ENCODE data around the gene FAM168A.
"Not testable (repeated sequence)": the region's sequence is repeated elsewhere in the genome, so short reads cannot be mapped to it uniquely, and the experiment has no call there.

FAM168A gene

GRCh38 chr11:73506038-73506437, 91.9 kb downstream of the FAM168A start:
- in situ Hi-C loops (cut with HindIII; ENCODE audit: low pct_ligation_motif_present, low pct_unique_long_range_greater_than_20kb, low sequenced_read_pairs) = no loop called here
- DNase-seq = no peak

- in situ Hi-C loops (cut with HindIII; ENCODE audit: low pct_ligation_motif_present, low pct_unique_long_range_greater_than_20kb, low sequenced_read_pairs) = no loop called here
- DNase-seq = no peak
These were observed 99.6 kb downstream of the FAM168A start for GRCh38 chr11:73498343-73498742.

- no peak for DNase-seq
- in situ Hi-C loops (cut with HindIII; ENCODE audit: low pct_ligation_motif_present, low pct_unique_long_range_greater_than_20kb, low sequenced_read_pairs) = no loop called here
These were observed 101.8 kb downstream of the FAM168A start for GRCh38 chr11:73496134-73496533.

- DNase-seq = no peak
- in situ Hi-C loops (cut with HindIII; ENCODE audit: low pct_ligation_motif_present, low pct_unique_long_range_greater_than_20kb, low sequenced_read_pairs) = no loop called here
These were observed 102.2 kb downstream of the FAM168A start for GRCh38 chr11:73495731-73496130.

- DNase-seq = peak; percentile 24
- in situ Hi-C loops (cut with HindIII; ENCODE audit: low pct_ligation_motif_present, low pct_unique_long_range_greater_than_20kb, low sequenced_read_pairs) = no loop called here
These were observed 103.8 kb downstream of the FAM168A start for GRCh38 chr11:73493956-73494598.

GRCh38 chr11:73481626-73482025, 116.3 kb downstream of the FAM168A start:
- DNase-seq = no peak
- in situ Hi-C loops (cut with HindIII; ENCODE audit: low pct_ligation_motif_present, low pct_unique_long_range_greater_than_20kb, low sequenced_read_pairs) = no loop called here

GRCh38 chr11:73480677-73481076, 117.2 kb downstream of the FAM168A start:
- DNase-seq = no peak

GRCh38 chr11:73478737-73479347, 119.1 kb downstream of the FAM168A start:
- in situ Hi-C loops (cut with HindIII; ENCODE audit: low pct_ligation_motif_present, low pct_unique_long_range_greater_than_20kb, low sequenced_read_pairs) = no loop called here
- DNase-seq = peak; percentile 34

More at GRCh38 chr11:73480677-73481076, 117.2 kb downstream of the FAM168A start:
- in situ Hi-C loops (cut with HindIII; ENCODE audit: low pct_ligation_motif_present, low pct_unique_long_range_greater_than_20kb, low sequenced_read_pairs) = no loop called here

- DNase-seq = no peak
- in situ Hi-C loops (cut with HindIII; ENCODE audit: low pct_ligation_motif_present, low pct_unique_long_range_greater_than_20kb, low sequenced_read_pairs) = no loop called here
These were observed 120.4 kb downstream of the FAM168A start for GRCh38 chr11:73477518-73477917.

GRCh38 chr11:73475549-73476095, 122.3 kb downstream of the FAM168A start:
- DNase-seq = no peak
- in situ Hi-C loops (cut with HindIII; ENCODE audit: low pct_ligation_motif_present, low pct_unique_long_range_greater_than_20kb, low sequenced_read_pairs) = no loop called here

GRCh38 chr11:73473252-73473651, 124.7 kb downstream of the FAM168A start:
- in situ Hi-C loops (cut with HindIII; ENCODE audit: low pct_ligation_motif_present, low pct_unique_long_range_greater_than_20kb, low sequenced_read_pairs) = no loop called here
- no peak for DNase-seq

GRCh38 chr11:73470036-73470612, 127.8 kb downstream of the FAM168A start:
- in situ Hi-C loops (cut with HindIII; ENCODE audit: low pct_ligation_motif_present, low pct_unique_long_range_greater_than_20kb, low sequenced_read_pairs); DNase-seq: not testable (repeated sequence)

- no peak for DNase-seq
- in situ Hi-C loops (cut with HindIII; ENCODE audit: low pct_ligation_motif_present, low pct_unique_long_range_greater_than_20kb, low sequenced_read_pairs) = no loop called here
These were observed 128.5 kb downstream of the FAM168A start for GRCh38 chr11:73469401-73469800.

- in situ Hi-C loops (cut with HindIII; ENCODE audit: low pct_ligation_motif_present, low pct_unique_long_range_greater_than_20kb, low sequenced_read_pairs) = no loop called here
- no peak for DNase-seq
These were observed 129.2 kb downstream of the FAM168A start for GRCh38 chr11:73468590-73469161.

- no peak for DNase-seq
- in situ Hi-C loops (cut with HindIII; ENCODE audit: low pct_ligation_motif_present, low pct_unique_long_range_greater_than_20kb, low sequenced_read_pairs) = no loop called here
These were observed 130.4 kb downstream of the FAM168A start for GRCh38 chr11:73467505-73467904.

GRCh38 chr11:73466643-73467042, 131.3 kb downstream of the FAM168A start:
- no peak for DNase-seq
- in situ Hi-C loops (cut with HindIII; ENCODE audit: low pct_ligation_motif_present, low pct_unique_long_range_greater_than_20kb, low sequenced_read_pairs) = no loop called here

- in situ Hi-C loops (cut with HindIII; ENCODE audit: low pct_ligation_motif_present, low pct_unique_long_range_greater_than_20kb, low sequenced_read_pairs) = no loop called here
- DNase-seq = no peak
These were observed 132.0 kb downstream of the FAM168A start for GRCh38 chr11:73465871-73466270.

- DNase-seq = no peak
These were observed 132.8 kb downstream of the FAM168A start for GRCh38 chr11:73465023-73465675.

GRCh38 chr11:73464347-73464746, 133.6 kb downstream of the FAM168A start:
- DNase-seq = no peak

More at GRCh38 chr11:73465023-73465675, 132.8 kb downstream of the FAM168A start:
- in situ Hi-C loops (cut with HindIII; ENCODE audit: low pct_ligation_motif_present, low pct_unique_long_range_greater_than_20kb, low sequenced_read_pairs) = no loop called here

More at GRCh38 chr11:73464347-73464746, 133.6 kb downstream of the FAM168A start:
- in situ Hi-C loops (cut with HindIII; ENCODE audit: low pct_ligation_motif_present, low pct_unique_long_range_greater_than_20kb, low sequenced_read_pairs) = no loop called here

All from ACHN (cell line).